Anterior cingulate cortex (tissue), 58 donors: ENCODE measurements around the gene CRABP1.
A peak's percentile ranks its signal among the peaks of the same experiment; 100 is the strongest.

Experiments
- DNase-seq, 58 donors: peaks; one replicate each; lab custom pipeline; 2025; lab: John Stamatoyannopoulos, UW

Gene CRABP1

GRCh38 chr15:78396976-78397375 lies 56.8 kb downstream of the CRABP1 start:
- DNase-seq = peak in 30 of 58 donors; percentile 2 to 59 (median 20)

GRCh38 chr15:78397382-78397781 lies 57.2 kb downstream of the CRABP1 start:
- DNase-seq = no peak
